WTC11 (cell line): ENCODE measurements around the gene MTREX. TPM values are rescaled to one million over a fixed set of nuclear protein-coding genes. Genes with fewer than 3 reads are reported as not detected.

Source experiments
- ATAC-seq: fragments of 200-7000 bp; cut with Tn5 transposase; 2 replicates; pipeline ENCODE4 v1.10.0; 2021; ENCODE audit warnings: mild to moderate bottlenecking, moderate library complexity
- CTCF ChIA-PET: fragments of 300-600 bp; sonication (Branson Sonifier 250); formaldehyde crosslinking; loops from one replicate; lab custom pipeline; 2021; ENCODE audit warnings: antibody characterized with exemption; lab: Charles Lee
- POLR2A ChIA-PET: fragments of 350-600 bp; sonication (Branson Sonifier 250); formaldehyde crosslinking; loops from one replicate; lab custom pipeline; 2021; ENCODE audit warnings: antibody characterized with exemption; lab: Charles Lee
- DNase-seq: peaks from one replicate; pipeline ENCODE4 v3.0.0; 2021; ENCODE audit warnings: low spot score
- H3K27ac Mint-ChIP-seq: 2 replicates; pipeline ENCODE4 v1.8.0; 2021; ENCODE audit warnings: mixed read lengths
- H3K27me3 Mint-ChIP-seq: 2 replicates; pipeline ENCODE4 v1.8.0; 2021; ENCODE audit warnings: low read depth, mild to moderate bottlenecking, moderate library complexity, mixed read lengths
- H3K36me3 Mint-ChIP-seq: 2 replicates; pipeline ENCODE4 v1.8.0; 2021; ENCODE audit warnings: mixed read lengths
- H3K4me1 Mint-ChIP-seq: 2 replicates; pipeline ENCODE4 v1.8.0; 2022; ENCODE audit warnings: mixed read lengths
- H3K4me3 Mint-ChIP-seq: 2 replicates; pipeline ENCODE4 v1.8.0; 2021; ENCODE audit warnings: mild to moderate bottlenecking, moderate library complexity, mixed read lengths
- H3K9me3 Mint-ChIP-seq: 2 replicates; pipeline ENCODE4 v1.8.0; 2021; ENCODE audit warnings: mixed read lengths
- CBFB ChIP-seq: sonication (generic); formaldehyde crosslinking; IDR thresholded peaks from 2 replicates; pipeline ENCODE4 v1.8.1; 2022; ENCODE audit warnings: mild to moderate bottlenecking, low read depth, missing genetic modification reagents
- FOXJ3 ChIP-seq: sonication (generic); formaldehyde crosslinking; IDR thresholded peaks from 2 replicates; pipeline ENCODE4 v1.9.0; 2021; ENCODE audit warnings: missing genetic modification reagents, mild to moderate bottlenecking, borderline replicate concordance
- GABPB1 ChIP-seq: sonication (generic); formaldehyde crosslinking; IDR thresholded peaks from 2 replicates; pipeline ENCODE4 v1.8.1; 2023; ENCODE audit warnings: mild to moderate bottlenecking, missing genetic modification reagents
- HMGA2 ChIP-seq: fragments of 250-450 bp; sonication (Bioruptor Pico); IDR thresholded peaks from 2 replicates; pipeline ENCODE4 v1.4.0; 2021; ENCODE audit warnings: mild to moderate bottlenecking, moderate library complexity
- IRF2 ChIP-seq: sonication (generic); formaldehyde crosslinking; IDR thresholded peaks from 2 replicates; pipeline ENCODE4 v1.8.0; 2022; ENCODE audit warnings: low read depth, missing genetic modification reagents, borderline replicate concordance
- JAZF1 ChIP-seq: fragments of 250-450 bp; sonication (Bioruptor Pico); IDR thresholded peaks from 2 replicates; pipeline ENCODE4 v1.9.0; 2021; ENCODE audit warnings: moderate library complexity, mild to moderate bottlenecking, inconsistent platforms
- MXD4 ChIP-seq: fragments of 250-450 bp; sonication (Bioruptor Pico); IDR thresholded peaks from 2 replicates; pipeline ENCODE4 v1.8.0; 2021; ENCODE audit warnings: mild to moderate bottlenecking, moderate library complexity, borderline replicate concordance
- MYBL2 ChIP-seq: sonication (generic); formaldehyde crosslinking; IDR thresholded peaks from 2 replicates; pipeline ENCODE4 v1.8.1; 2023; ENCODE audit warnings: mild to moderate bottlenecking, moderate library complexity, missing genetic modification reagents
- OVOL2 ChIP-seq: fragments of 250-450 bp; sonication (Bioruptor Pico); IDR thresholded peaks from 2 replicates; pipeline ENCODE4 v1.9.0; 2021; ENCODE audit warnings: mild to moderate bottlenecking, borderline replicate concordance
- SMAD3 ChIP-seq: sonication (generic); formaldehyde crosslinking; IDR thresholded peaks from 2 replicates; pipeline ENCODE4 v1.8.0; 2022; ENCODE audit warnings: missing genetic modification reagents, mild to moderate bottlenecking, borderline replicate concordance
- TEAD4 ChIP-seq: sonication (generic); formaldehyde crosslinking; IDR thresholded peaks from 2 replicates; pipeline ENCODE4 v1.8.0; 2022; ENCODE audit warnings: mild to moderate bottlenecking, missing genetic modification reagents
- ZNF138 ChIP-seq: sonication (generic); formaldehyde crosslinking; conservative IDR thresholded peaks from 2 replicates; pipeline ENCODE4 v1.8.1; 2022; ENCODE audit warnings: mild to moderate bottlenecking, moderate library complexity, missing genetic modification reagents
- ZNF219 ChIP-seq: sonication (generic); formaldehyde crosslinking; IDR thresholded peaks from 2 replicates; pipeline ENCODE4 v1.8.0; 2023; ENCODE audit warnings: missing genetic modification reagents, mild to moderate bottlenecking, borderline replicate concordance
- total RNA-seq: library from RNA; stranded (reverse); gene quantifications from 3 replicates; pipeline ENCODE4 v1.2.3, GENCODE V29; 2021
- TF ChIP-seq, protein P1 (sequence below): sonication (generic); formaldehyde crosslinking; conservative IDR thresholded peaks from 2 replicates; pipeline ENCODE4 v1.8.1; 2022; ENCODE audit warnings: mild to moderate bottlenecking, missing genetic modification reagents
- TF ChIP-seq, protein P2 (sequence below): fragments of 250-450 bp; sonication (Bioruptor Pico); IDR thresholded peaks from 2 replicates; pipeline ENCODE4 v1.9.0; 2021; ENCODE audit warnings: mild to moderate bottlenecking, borderline replicate concordance
- TF ChIP-seq, protein P3 (sequence below): fragments of 250-450 bp; sonication (Bioruptor Pico); IDR thresholded peaks from 2 replicates; pipeline ENCODE4 v1.8.0; 2021; ENCODE audit warnings: mild to moderate bottlenecking
- TF ChIP-seq, protein P4 (sequence below): fragments of 250-450 bp; sonication (Bioruptor Pico); IDR thresholded peaks from 2 replicates; pipeline ENCODE4 v2.1.2; 2022; ENCODE audit warnings: mild to moderate bottlenecking, moderate library complexity
- TF ChIP-seq, protein P5 (sequence below): sonication (generic); formaldehyde crosslinking; IDR thresholded peaks from 2 replicates; pipeline ENCODE4 v1.8.1; 2023; ENCODE audit warnings: mild to moderate bottlenecking, missing genetic modification reagents
- TF ChIP-seq, protein P6 (sequence below): sonication (generic); formaldehyde crosslinking; IDR thresholded peaks from 2 replicates; pipeline ENCODE4 v1.8.1; 2023; ENCODE audit warnings: mild to moderate bottlenecking, missing genetic modification reagents, moderate library complexity
- TF ChIP-seq, protein P7 (sequence below): sonication (generic); formaldehyde crosslinking; IDR thresholded peaks from 2 replicates; pipeline ENCODE4 v1.8.1; 2023; ENCODE audit warnings: mild to moderate bottlenecking, missing genetic modification reagents

The MTREX gene
- total RNA-seq, 1 experiment from 2014 or later, result 110 TPM

DNA sequence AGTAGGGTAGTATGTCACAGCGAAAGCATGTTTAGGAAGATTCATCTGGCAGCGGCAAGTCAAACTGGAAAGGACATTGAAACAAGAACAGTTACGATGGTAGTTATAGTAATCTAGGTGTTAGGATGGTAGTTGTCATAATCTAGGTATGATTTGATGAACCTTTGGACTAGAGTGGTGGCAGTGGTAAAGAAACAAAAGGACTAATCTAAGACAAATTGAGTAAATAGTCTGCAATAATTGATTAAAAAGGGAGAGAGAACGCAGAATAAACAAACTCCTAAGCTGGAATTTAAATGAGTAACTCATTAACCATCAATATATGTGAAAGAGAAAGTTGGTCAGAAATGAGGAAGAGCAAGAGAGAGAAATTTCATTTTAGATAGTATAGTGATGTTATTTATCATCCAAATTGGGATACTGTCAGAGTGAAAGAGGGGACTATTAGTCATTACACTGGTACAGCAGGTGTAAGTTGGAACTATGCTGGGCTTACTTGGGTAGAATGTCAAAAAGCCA is 56.8 kb downstream of the MTREX start:
- peaks cover 29% of the 10 kb centered on the region for H3K36me3 Mint-ChIP-seq
- no peaks in the 10 kb centered on the region for H3K4me1 Mint-ChIP-seq
- H3K27me3 Mint-ChIP-seq, result no peaks in the 10 kb centered on the region
- H3K27ac Mint-ChIP-seq, result no peak overlapping the region
- no peak for DNase-seq
- TF ChIP-seq OVOL2 (CRISPR knock-in tag), result no peak
- TF ChIP-seq JAZF1 (CRISPR knock-in tag), result no peak
- no peak for TF ChIP-seq MXD4 (CRISPR knock-in tag)
- TF ChIP-seq ZNF138 (CRISPR knock-in tag), result no peak
- TF ChIP-seq, protein P1, sequence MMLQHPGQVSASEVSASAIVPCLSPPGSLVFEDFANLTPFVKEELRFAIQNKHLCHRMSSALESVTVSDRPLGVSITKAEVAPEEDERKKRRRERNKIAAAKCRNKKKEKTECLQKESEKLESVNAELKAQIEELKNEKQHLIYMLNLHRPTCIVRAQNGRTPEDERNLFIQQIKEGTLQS (CRISPR knock-in tag), result no peak
- no peak for TF ChIP-seq TEAD4
- no peak for TF ChIP-seq GABPB1 (CRISPR knock-in tag)
- TF ChIP-seq, protein P2, sequence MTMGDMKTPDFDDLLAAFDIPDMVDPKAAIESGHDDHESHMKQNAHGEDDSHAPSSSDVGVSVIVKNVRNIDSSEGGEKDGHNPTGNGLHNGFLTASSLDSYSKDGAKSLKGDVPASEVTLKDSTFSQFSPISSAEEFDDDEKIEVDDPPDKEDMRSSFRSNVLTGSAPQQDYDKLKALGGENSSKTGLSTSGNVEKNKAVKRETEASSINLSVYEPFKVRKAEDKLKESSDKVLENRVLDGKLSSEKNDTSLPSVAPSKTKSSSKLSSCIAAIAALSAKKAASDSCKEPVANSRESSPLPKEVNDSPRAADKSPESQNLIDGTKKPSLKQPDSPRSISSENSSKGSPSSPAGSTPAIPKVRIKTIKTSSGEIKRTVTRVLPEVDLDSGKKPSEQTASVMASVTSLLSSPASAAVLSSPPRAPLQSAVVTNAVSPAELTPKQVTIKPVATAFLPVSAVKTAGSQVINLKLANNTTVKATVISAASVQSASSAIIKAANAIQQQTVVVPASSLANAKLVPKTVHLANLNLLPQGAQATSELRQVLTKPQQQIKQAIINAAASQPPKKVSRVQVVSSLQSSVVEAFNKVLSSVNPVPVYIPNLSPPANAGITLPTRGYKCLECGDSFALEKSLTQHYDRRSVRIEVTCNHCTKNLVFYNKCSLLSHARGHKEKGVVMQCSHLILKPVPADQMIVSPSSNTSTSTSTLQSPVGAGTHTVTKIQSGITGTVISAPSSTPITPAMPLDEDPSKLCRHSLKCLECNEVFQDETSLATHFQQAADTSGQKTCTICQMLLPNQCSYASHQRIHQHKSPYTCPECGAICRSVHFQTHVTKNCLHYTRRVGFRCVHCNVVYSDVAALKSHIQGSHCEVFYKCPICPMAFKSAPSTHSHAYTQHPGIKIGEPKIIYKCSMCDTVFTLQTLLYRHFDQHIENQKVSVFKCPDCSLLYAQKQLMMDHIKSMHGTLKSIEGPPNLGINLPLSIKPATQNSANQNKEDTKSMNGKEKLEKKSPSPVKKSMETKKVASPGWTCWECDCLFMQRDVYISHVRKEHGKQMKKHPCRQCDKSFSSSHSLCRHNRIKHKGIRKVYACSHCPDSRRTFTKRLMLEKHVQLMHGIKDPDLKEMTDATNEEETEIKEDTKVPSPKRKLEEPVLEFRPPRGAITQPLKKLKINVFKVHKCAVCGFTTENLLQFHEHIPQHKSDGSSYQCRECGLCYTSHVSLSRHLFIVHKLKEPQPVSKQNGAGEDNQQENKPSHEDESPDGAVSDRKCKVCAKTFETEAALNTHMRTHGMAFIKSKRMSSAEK (CRISPR knock-in tag), result no peak
- no peak for TF ChIP-seq MYBL2
- TF ChIP-seq, protein P3, sequence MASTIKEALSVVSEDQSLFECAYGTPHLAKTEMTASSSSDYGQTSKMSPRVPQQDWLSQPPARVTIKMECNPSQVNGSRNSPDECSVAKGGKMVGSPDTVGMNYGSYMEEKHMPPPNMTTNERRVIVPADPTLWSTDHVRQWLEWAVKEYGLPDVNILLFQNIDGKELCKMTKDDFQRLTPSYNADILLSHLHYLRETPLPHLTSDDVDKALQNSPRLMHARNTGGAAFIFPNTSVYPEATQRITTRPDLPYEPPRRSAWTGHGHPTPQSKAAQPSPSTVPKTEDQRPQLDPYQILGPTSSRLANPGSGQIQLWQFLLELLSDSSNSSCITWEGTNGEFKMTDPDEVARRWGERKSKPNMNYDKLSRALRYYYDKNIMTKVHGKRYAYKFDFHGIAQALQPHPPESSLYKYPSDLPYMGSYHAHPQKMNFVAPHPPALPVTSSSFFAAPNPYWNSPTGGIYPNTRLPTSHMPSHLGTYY (CRISPR knock-in tag), result no peak
- no peak for TF ChIP-seq FOXJ3 (CRISPR knock-in tag)
- TF ChIP-seq, protein P4, sequence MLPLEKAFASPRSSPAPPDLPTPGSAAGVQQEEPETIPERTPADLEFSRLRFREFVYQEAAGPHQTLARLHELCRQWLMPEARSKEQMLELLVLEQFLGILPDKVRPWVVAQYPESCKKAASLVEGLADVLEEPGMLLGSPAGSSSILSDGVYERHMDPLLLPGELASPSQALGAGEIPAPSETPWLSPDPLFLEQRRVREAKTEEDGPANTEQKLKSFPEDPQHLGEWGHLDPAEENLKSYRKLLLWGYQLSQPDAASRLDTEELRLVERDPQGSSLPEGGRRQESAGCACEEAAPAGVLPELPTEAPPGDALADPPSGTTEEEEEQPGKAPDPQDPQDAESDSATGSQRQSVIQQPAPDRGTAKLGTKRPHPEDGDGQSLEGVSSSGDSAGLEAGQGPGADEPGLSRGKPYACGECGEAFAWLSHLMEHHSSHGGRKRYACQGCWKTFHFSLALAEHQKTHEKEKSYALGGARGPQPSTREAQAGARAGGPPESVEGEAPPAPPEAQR (CRISPR knock-in tag), result no peak
- TF ChIP-seq, protein P5, sequence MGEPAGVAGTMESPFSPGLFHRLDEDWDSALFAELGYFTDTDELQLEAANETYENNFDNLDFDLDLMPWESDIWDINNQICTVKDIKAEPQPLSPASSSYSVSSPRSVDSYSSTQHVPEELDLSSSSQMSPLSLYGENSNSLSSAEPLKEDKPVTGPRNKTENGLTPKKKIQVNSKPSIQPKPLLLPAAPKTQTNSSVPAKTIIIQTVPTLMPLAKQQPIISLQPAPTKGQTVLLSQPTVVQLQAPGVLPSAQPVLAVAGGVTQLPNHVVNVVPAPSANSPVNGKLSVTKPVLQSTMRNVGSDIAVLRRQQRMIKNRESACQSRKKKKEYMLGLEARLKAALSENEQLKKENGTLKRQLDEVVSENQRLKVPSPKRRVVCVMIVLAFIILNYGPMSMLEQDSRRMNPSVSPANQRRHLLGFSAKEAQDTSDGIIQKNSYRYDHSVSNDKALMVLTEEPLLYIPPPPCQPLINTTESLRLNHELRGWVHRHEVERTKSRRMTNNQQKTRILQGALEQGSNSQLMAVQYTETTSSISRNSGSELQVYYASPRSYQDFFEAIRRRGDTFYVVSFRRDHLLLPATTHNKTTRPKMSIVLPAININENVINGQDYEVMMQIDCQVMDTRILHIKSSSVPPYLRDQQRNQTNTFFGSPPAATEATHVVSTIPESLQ (CRISPR knock-in tag), result no peak
- no peak for TF ChIP-seq HMGA2 (CRISPR knock-in tag)
- TF ChIP-seq IRF2 (CRISPR knock-in tag), result no peak
- TF ChIP-seq ZNF219 (CRISPR knock-in tag), result no peak
- no peak for TF ChIP-seq SMAD3 (CRISPR knock-in tag)
- TF ChIP-seq, protein P6, sequence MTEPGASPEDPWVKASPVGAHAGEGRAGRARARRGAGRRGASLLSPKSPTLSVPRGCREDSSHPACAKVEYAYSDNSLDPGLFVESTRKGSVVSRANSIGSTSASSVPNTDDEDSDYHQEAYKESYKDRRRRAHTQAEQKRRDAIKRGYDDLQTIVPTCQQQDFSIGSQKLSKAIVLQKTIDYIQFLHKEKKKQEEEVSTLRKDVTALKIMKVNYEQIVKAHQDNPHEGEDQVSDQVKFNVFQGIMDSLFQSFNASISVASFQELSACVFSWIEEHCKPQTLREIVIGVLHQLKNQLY, result no peak
- no peak for TF ChIP-seq CBFB (CRISPR knock-in tag)
- TF ChIP-seq, protein P7, sequence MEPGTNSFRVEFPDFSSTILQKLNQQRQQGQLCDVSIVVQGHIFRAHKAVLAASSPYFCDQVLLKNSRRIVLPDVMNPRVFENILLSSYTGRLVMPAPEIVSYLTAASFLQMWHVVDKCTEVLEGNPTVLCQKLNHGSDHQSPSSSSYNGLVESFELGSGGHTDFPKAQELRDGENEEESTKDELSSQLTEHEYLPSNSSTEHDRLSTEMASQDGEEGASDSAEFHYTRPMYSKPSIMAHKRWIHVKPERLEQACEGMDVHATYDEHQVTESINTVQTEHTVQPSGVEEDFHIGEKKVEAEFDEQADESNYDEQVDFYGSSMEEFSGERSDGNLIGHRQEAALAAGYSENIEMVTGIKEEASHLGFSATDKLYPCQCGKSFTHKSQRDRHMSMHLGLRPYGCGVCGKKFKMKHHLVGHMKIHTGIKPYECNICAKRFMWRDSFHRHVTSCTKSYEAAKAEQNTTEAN, result no peak
- ATAC-seq, result no peak
- peaks cover 7% of the 10 kb centered on the region for H3K9me3 Mint-ChIP-seq
- POLR2A ChIA-PET, result no interaction called here
- H3K4me3 Mint-ChIP-seq, result no peak overlapping the region
- CTCF ChIA-PET, result no interaction called here
